K562 (cell line): ENCODE data around the gene NUP210. TPM values are rescaled to one million over a fixed set of nuclear protein-coding genes. Genes with fewer than 3 reads are reported as not detected.

Experiments
- ATAC-seq: fragments of 200-7000 bp; cut with Tn5 transposase; 3 replicates; pipeline ENCODE4 v1.9.1; 2020; ENCODE audit warnings: moderate library complexity
- BruUV-seq: library from RNA; stranded (reverse); fragments of 400-500 nt; replicated peaks from 2 replicates; lab custom pipeline; 2021; lab: Mats Ljungman, UMichigan
- CTCF ChIA-PET: fragments of 300-600 bp; formaldehyde crosslinking; extraction: SDS; loops from one replicate; lab custom pipeline; 2021; ENCODE audit warnings: low intra/inter-chr PET ratio; lab: Yijun Ruan, JAX
- POLR2A ChIA-PET: fragments of 300-600, 350-650 bp; sonication (Branson Sonifier 250); formaldehyde crosslinking; extraction: SDS; loops from one replicate; lab custom pipeline; 2021; ENCODE audit warnings: antibody characterized with exemption, inconsistent platforms; lab: Yijun Ruan, JAX
- DNase-seq, 4 experiments: peaks; one replicate each; pipeline versions ENCODE4 v3.0.0 to v3.0.0-alpha.2; 2011 to 2018; ENCODE audit warnings: low spot score in 3 of 4, mixed read lengths in 3 of 4; ENCODE audit errors: extremely low read depth in 1 of 4
- FAIRE-seq: peaks from 2 replicates; lab custom pipeline; 2011; peaks lifted over from hg19 to GRCh38; lab: Jason Lieb, UNC
- H2AFZ ChIP-seq: 2 replicates; pipeline ENCODE4 v1.6.0; 2011; ENCODE audit warnings: low read depth, low read length, control low read depth, inconsistent platforms
- H3K27ac ChIP-seq: fragments of 200-600 bp; 3 replicates; pipeline ENCODE4 v1.8.0; 2011; ENCODE audit warnings: low read depth, mild to moderate bottlenecking, control low read depth, inconsistent platforms, low read length, moderate library complexity, mixed read lengths; ENCODE audit errors: extremely low read depth
- H3K27me3 ChIP-seq, 2 experiments: fragments of 300-600 bp in 1 of 2; 2 replicates in 1 of 2; 3 replicates in 1 of 2; pipeline versions ENCODE4 v1.6.0 to v1.8.0; 2011; ENCODE audit warnings: inconsistent platforms in 2 of 2, low read length in 2 of 2, mild to moderate bottlenecking in 1 of 2, mixed read lengths in 1 of 2, moderate library complexity in 1 of 2; ENCODE audit not compliant: control insufficient read depth in 2 of 2, insufficient read depth in 2 of 2
- H3K36me3 ChIP-seq: fragments of 300-600 bp; 3 replicates; pipeline ENCODE4 v1.8.0; 2011; ENCODE audit warnings: mild to moderate bottlenecking, low read length, inconsistent platforms; ENCODE audit not compliant: control insufficient read depth, insufficient read depth
- H3K4me1 ChIP-seq, 2 experiments: fragments of 200-600 bp in 1 of 2; replicated peaks in 1 of 2; 2 replicates in 1 of 2; 3 replicates in 1 of 2; pipeline versions ENCODE4 v1.5.1 to v1.8.0; 2011; ENCODE audit warnings: inconsistent platforms in 2 of 2, low read length in 2 of 2, mild to moderate bottlenecking in 1 of 2, mixed read lengths in 1 of 2, moderate library complexity in 1 of 2; ENCODE audit not compliant: control insufficient read depth in 2 of 2, insufficient read depth in 2 of 2
- H3K4me2 ChIP-seq: 2 replicates; pipeline ENCODE4 v1.6.1; 2011; ENCODE audit warnings: low read length, control low read depth, inconsistent platforms, mixed read lengths; ENCODE audit not compliant: insufficient read depth
- H3K4me3 ChIP-seq: fragments of 200-600 bp; sonication (generic), shearing (Covaris generic); 2 replicates; pipeline ENCODE4 v1.5.1; 2016; ENCODE audit warnings: control low read depth, inconsistent platforms
- H3K79me2 ChIP-seq: fragments of 200-600 bp; 3 replicates; pipeline ENCODE4 v1.8.0; 2011; ENCODE audit warnings: low read length, inconsistent platforms; ENCODE audit not compliant: control insufficient read depth, insufficient read depth
- H3K9ac ChIP-seq, 2 experiments: 2 replicates each; pipeline versions ENCODE4 v1.6.0 to v1.6.1; 2011; ENCODE audit warnings: low read depth in 2 of 2, low read length in 2 of 2, control low read depth in 1 of 2, inconsistent platforms in 1 of 2, mild to moderate bottlenecking in 1 of 2, mixed read lengths in 1 of 2; ENCODE audit not compliant: insufficient read depth in 1 of 2
- H3K9me1 ChIP-seq: one replicate; pipeline ENCODE4 v1.6.0; 2011; ENCODE audit warnings: inconsistent platforms, mild to moderate bottlenecking, low read length, moderate library complexity; ENCODE audit not compliant: control insufficient read depth, insufficient read depth
- H3K9me3 ChIP-seq: replicated peaks from 2 replicates; pipeline ENCODE4 v1.5.1; 2011; ENCODE audit warnings: low read depth, low read length, inconsistent platforms; ENCODE audit not compliant: control insufficient read depth, insufficient read depth
- H4K20me1 ChIP-seq: replicated peaks from 2 replicates; pipeline ENCODE4 v1.6.1; 2011; ENCODE audit warnings: low read length, inconsistent platforms, mixed read lengths; ENCODE audit not compliant: control insufficient read depth, insufficient read depth
- CEBPB ChIP-seq: fragments of 450-650 bp; IDR thresholded peaks from 2 replicates; pipeline ENCODE4 v1.6.1; 2016; ENCODE audit warnings: missing genetic modification characterization, missing compliant biosample characterization
- CEBPG ChIP-seq, 3 experiments: fragments of 200-800 bp in 1 of 3; sonication (Bioruptor generic) in 1 of 3; sonication (generic) in 1 of 3; formaldehyde crosslinking in 1 of 3; IDR thresholded peaks in 2 of 3; conservative IDR thresholded peaks in 1 of 3; 2 replicates each; pipeline versions ENCODE4 v1.6.1 to v1.8.0; 2016 to 2022; ENCODE audit warnings: missing compliant biosample characterization in 2 of 3, missing genetic modification characterization in 2 of 3, mild to moderate bottlenecking in 1 of 3, missing genetic modification reagents in 1 of 3
- DNMT1 ChIP-seq: fragments of 450-650 bp; IDR thresholded peaks from 2 replicates; pipeline ENCODE4 v1.6.1; 2016; ENCODE audit warnings: antibody characterized with exemption, mild to moderate bottlenecking
- DPF2 ChIP-seq: fragments of 450-650 bp; IDR thresholded peaks from 2 replicates; pipeline ENCODE4 v1.6.1; 2016
- FOXK2 ChIP-seq, 2 experiments: fragments of 450-650 bp; IDR thresholded peaks in 1 of 2; conservative IDR thresholded peaks in 1 of 2; 2 replicates each; pipeline ENCODE4 v1.6.1; 2016; ENCODE audit warnings: low read depth in 2 of 2, mild to moderate bottlenecking in 1 of 2
- HMGN3 ChIP-seq: IDR thresholded peaks from 2 replicates; pipeline ENCODE4 v1.6.1; 2011; ENCODE audit warnings: borderline replicate concordance, low read depth, mild to moderate bottlenecking, mixed read lengths, low read length; ENCODE audit not compliant: insufficient read length; ENCODE audit errors: extremely low read depth
- IRF9 ChIP-seq: fragments of 450-650 bp; IDR thresholded peaks from 2 replicates; pipeline ENCODE4 v1.6.1; 2016; ENCODE audit warnings: missing biosample characterization, missing genetic modification characterization
- NFIC ChIP-seq: fragments of 450-650 bp; IDR thresholded peaks from 2 replicates; pipeline ENCODE4 v1.6.1; 2017; ENCODE audit warnings: mild to moderate bottlenecking, inconsistent platforms
- PBX2 ChIP-seq, 2 experiments: IDR thresholded peaks in 1 of 2; conservative IDR thresholded peaks in 1 of 2; 2 replicates each; pipeline ENCODE4 v1.6.1; 2016; ENCODE audit warnings: low read depth in 2 of 2, mild to moderate bottlenecking in 1 of 2, missing compliant biosample characterization in 1 of 2, missing genetic modification characterization in 1 of 2, moderate library complexity in 1 of 2
- PKNOX1 ChIP-seq: fragments of 450-650 bp; IDR thresholded peaks from 2 replicates; pipeline ENCODE4 v1.6.1; 2016
- TFAP4 ChIP-seq: sonication (generic); formaldehyde crosslinking; IDR thresholded peaks from 2 replicates; pipeline ENCODE4 v1.8.0; 2022; ENCODE audit warnings: missing genetic modification reagents, mild to moderate bottlenecking, moderate library complexity, borderline replicate concordance
- ZNF696 ChIP-seq: fragments of 250-450 bp; sonication (Bioruptor Pico); conservative IDR thresholded peaks from 2 replicates; pipeline ENCODE4 v1.4.0; 2020; ENCODE audit warnings: mild to moderate bottlenecking, moderate library complexity
- WGBS: fragments of 100-300 bp; shearing (Covaris generic); methylation state at CpG from one replicate; pipeline ENCODE4 v1.1.6; 2016; ENCODE audit warnings: low coverage, mixed read lengths; ENCODE audit not compliant: insufficient coverage; ENCODE audit errors: missing lambda C conversion rate; 5-methylcytosine and 5-hydroxymethylcytosine counted together
- in situ Hi-C: fragments of 300-500 bp; cut with MboI; formaldehyde crosslinking; loops from 4 replicates; pipeline ENCODE4 v1.15.0; 2018; ENCODE audit warnings: inconsistent platforms, mixed read lengths
- intact Hi-C: fragments of 100-400 bp; cut with micrococcal nuclease; formaldehyde crosslinking; loops from 2 replicates; pipeline ENCODE4 v1.14.2; 2022
- polyA plus RNA-seq, 8 experiments: library from polyadenylated mRNA; depleted of rRNA in 4 of 8; stranded (reverse) in 5 of 8; unstranded in 3 of 8; fragments of >200 nt; fragmentation: Nextera tagmentation in 2 of 8; fragmentation: Illumina TruSeq in 1 of 8; extraction: Ambion mirVana in 2 of 8; extraction: Trizol in 1 of 8; gene quantifications; 2 replicates each; pipeline versions ENCODE4 v1.2.1 to v1.2.3, GENCODE V29; 2011 to 2014; ENCODE audit warnings: inconsistent platforms in 1 of 8, missing spikeins in 1 of 8
- total RNA-seq, 7 experiments: library from RNA; depleted of rRNA in 6 of 7; stranded (reverse); fragments of >200 nt in 6 of 7; fragmentation: Illumina TruSeq in 2 of 7; extraction: Trizol in 2 of 7; gene quantifications; 2 replicates each; pipeline versions ENCODE4 v1.2.1 to v1.2.3, GENCODE V29; 2011 to 2021; ENCODE audit warnings: low replicate concordance in 1 of 7

NUP210 gene
- total and polyA plus RNA-seq, 9 of the 15 experiments (the other 6 are each of a cell fraction or from before 2014, with no cell fraction given) = 1.2 to 138 (median 44.0) TPM

GRCh38 chr3:13459605-13460340 is 39.7 kb upstream of the NUP210 start (continued):
- peak; percentile 87 for TF ChIP-seq PKNOX1
- TF ChIP-seq TFAP4 = peak; percentile 37; the same call in 1 of the 2 replicates
- peak; percentile 78 for TF ChIP-seq NFIC

- no peak overlapping the region for H3K4me3 ChIP-seq
Observed at GRCh38 chr3:13457593-13457992, 37.5 kb upstream of the NUP210 start.

More at GRCh38 chr3:13457593-13457992, 37.5 kb upstream of the NUP210 start:
- TF ChIP-seq DPF2 (0 out of 2 replicates have a peak, but pooled peaks have one; percentile 14), IRF9 (tag) (peak; percentile 55; the same call in 1 of the 2 replicates), CEBPB (peak; percentile 96), FOXK2 (conservative IDR thresholded peaks at IDR 0.05 in 1 of 2, IDR thresholded peaks at IDR 0.05 in 1 of 2; ENCODE audit: low read depth in 2 of 2) (no peak), PBX2 (CRISPR knock-in tag; IDR thresholded peaks at IDR 0.05; ENCODE audit: low read depth) (no peak), PBX2 (tag; conservative IDR thresholded peaks at IDR 0.05; ENCODE audit: low read depth) (peak; percentile 19; the same call in 1 of the 2 replicates), ZNF696 (CRISPR knock-in tag) (no peak), HMGN3 (no peak), CEBPG (CRISPR knock-in tag; IDR thresholded peaks at IDR 0.05) (peak; percentile 37; the same call in 1 of the 2 replicates), CEBPG (tag; conservative IDR thresholded peaks at IDR 0.05 in 1 of 2, IDR thresholded peaks at IDR 0.05 in 1 of 2) (peak; percentile 75 to 92), DNMT1 (no peak)
- Histone ChIP-seq H3K27me3 (no peaks in the 10 kb centered on the region), H3K4me2 (no peak overlapping the region), H3K36me3 (no peaks in the 10 kb centered on the region), H3K9ac (no peak overlapping the region), H3K27ac (no peak overlapping the region), H4K20me1 (no peaks in the 10 kb centered on the region), H3K9me1 (no peaks in the 10 kb centered on the region), H3K79me2 (no peaks in the 10 kb centered on the region), H2AFZ (no peak overlapping the region), H3K9me3 (no peaks in the 10 kb centered on the region), H3K4me1 (peaks cover 12 to 24% of the 10 kb centered on the region in 2 experiments; a peak in 4 of 5 replicates)
- DNase-seq = no peak
- ChIA-PET POLR2A (interaction anchor here (0.7 kb wide), 1 partner anchor 103 kb away, joined by 3 read pairs; no protein-coding TSS in a partner anchor), CTCF (interaction anchor here (0.6 kb wide), 1 partner anchor 101 kb away, joined by 3 read pairs; no protein-coding TSS in a partner anchor)
- no peak for ATAC-seq
- FAIRE-seq = no peak
- in situ Hi-C loops (no loop called here), intact Hi-C loops (no loop called here)
- BruUV-seq = no TSS peak
- 73% methylated on average over 4 of the region's 4 CpGs for WGBS
